Measurements from ENCODE around the gene CCDC86. TPM values are rescaled to one million over a fixed set of nuclear protein-coding genes. Genes with fewer than 3 reads are reported as not detected.

CCDC86 gene
- total and polyA plus RNA-seq, 4 experiments from 2014 or later: 7.5 to 17.2 (median 11.0) TPM

DNA sequence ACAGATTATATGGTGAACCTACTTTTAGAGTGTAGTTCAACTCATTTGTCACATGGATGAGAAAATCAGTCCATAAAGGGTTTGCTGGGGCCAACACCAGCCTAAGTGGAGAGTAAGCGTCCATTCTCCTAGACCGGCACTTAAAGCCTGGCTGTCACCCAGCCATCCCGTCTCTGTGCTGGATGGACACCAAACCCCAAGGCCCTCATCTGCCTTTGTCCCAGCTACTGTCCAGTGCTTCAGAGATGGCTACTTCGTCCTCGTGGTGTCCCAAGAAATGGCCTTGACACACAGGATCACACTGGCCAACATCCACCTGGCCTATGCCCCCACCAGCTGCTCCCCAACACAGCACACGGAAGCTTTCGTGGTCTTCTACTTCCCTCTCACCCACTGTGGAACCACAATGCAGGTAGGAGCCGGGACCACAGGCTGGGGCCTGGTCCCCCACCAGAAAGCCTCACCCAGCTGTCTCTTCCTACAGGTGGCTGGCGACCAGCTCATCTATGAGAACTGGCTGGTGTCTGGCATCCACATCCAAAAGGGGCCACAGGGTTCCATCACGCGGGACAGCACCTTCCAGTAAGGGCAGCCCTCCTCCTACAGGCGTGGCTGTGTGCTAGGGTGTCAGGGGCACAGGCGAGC lies 28.9 kb downstream of the CCDC86 start:
- Mint-ChIP-seq H3K4me1 (peaks cover 3 to 22% (median 6%) of the 10 kb centered on the region in 4 donors), H3K27ac (peak overlapping the region in 4 of 7 donors; percentile 41 to 64 (median 52)), H3K9me3 (peaks cover 0 to 2% (median 0%) of the 10 kb centered on the region in 8 donors), H3K36me3 (no peaks in the 10 kb centered on the region), H3K4me3 (no peak overlapping the region), H3K27me3 (peaks cover 3% of the 10 kb centered on the region in 2 donors)
- H3K9me3 ChIP-seq (ENCODE audit: control insufficient read depth in 1 of 2, low read length in 2 of 2): no peaks in the 10 kb centered on the region
- no peaks in the 10 kb centered on the region for H3K27me3 ChIP-seq (ENCODE audit: insufficient read depth, low read length)
- H3K36me3 ChIP-seq (ENCODE audit: insufficient read depth, low read length): no peaks in the 10 kb centered on the region
- POLR2A ChIA-PET (ENCODE audit: partially characterized antibody): no interaction called here
- no peak overlapping the region for H3K27ac ChIP-seq (ENCODE audit: low read depth, low read length)
- H3K4me3 ChIP-seq (ENCODE audit: low read length in 2 of 2): no peak overlapping the region
- H3K4me1 ChIP-seq (ENCODE audit: insufficient read depth, low read length): peaks cover 17% of the 10 kb centered on the region
- CTCF ChIA-PET (ENCODE audit: partially characterized antibody): interaction anchor here (0.9 to 1.2 kb wide), 3 partner anchors 17 to 45 kb away, joined by 3 to 4 read pairs (median 4); no protein-coding TSS in a partner anchor
- DNase-seq: no peak
- intact Hi-C loops (cut with micrococcal nuclease): no loop called here

- H3K27me3 ChIP-seq (ENCODE audit: insufficient read depth, low read length): no peaks in the 10 kb centered on the region
- no peaks in the 10 kb centered on the region for H3K9me3 ChIP-seq (ENCODE audit: control insufficient read depth in 1 of 2, low read length in 2 of 2)
- POLR2A ChIA-PET (ENCODE audit: partially characterized antibody): interaction anchor here (1.8 kb wide), 1 partner anchor 34 kb away, joined by 4 read pairs; no protein-coding TSS in a partner anchor
- peaks cover 17% of the 10 kb centered on the region for H3K4me1 ChIP-seq (ENCODE audit: insufficient read depth, low read length)
- H3K27ac ChIP-seq (ENCODE audit: low read depth, low read length): no peak overlapping the region
- Mint-ChIP-seq H3K27me3 (peaks cover 3% of the 10 kb centered on the region in 2 donors), H3K36me3 (no peaks in the 10 kb centered on the region), H3K4me1 (peaks cover 3 to 22% (median 6%) of the 10 kb centered on the region in 4 donors), H3K9me3 (peaks cover 0 to 2% (median 0%) of the 10 kb centered on the region in 8 donors), H3K27ac (peak overlapping the region in 4 of 7 donors; percentile 41 to 74 (median 62)), H3K4me3 (no peak overlapping the region)
- DNase-seq: peak in 1 of 5 donors; percentile 25
- no peaks in the 10 kb centered on the region for H3K36me3 ChIP-seq (ENCODE audit: insufficient read depth, low read length)
- CTCF ChIA-PET (ENCODE audit: partially characterized antibody): interaction anchor here (0.7 to 1.2 kb wide), 4 partner anchors 16 to 44 kb away, joined by 3 to 4 read pairs (median 4); no protein-coding TSS in a partner anchor
- intact Hi-C loops (cut with micrococcal nuclease): no loop called here
- H3K4me3 ChIP-seq (ENCODE audit: low read length in 2 of 2): no peak overlapping the region
Observed at GRCh38 chr11:60871378-60872061, 29.6 kb downstream of the CCDC86 start.

- H3K4me3 Mint-ChIP-seq: no peak overlapping the region
- intact Hi-C loops (cut with micrococcal nuclease): no loop called here
- H3K4me3 ChIP-seq (ENCODE audit: low read length in 2 of 2): no peak overlapping the region
- peaks cover 17% of the 10 kb centered on the region for H3K4me1 ChIP-seq (ENCODE audit: insufficient read depth, low read length)
- H3K27me3 ChIP-seq (ENCODE audit: insufficient read depth, low read length): no peaks in the 10 kb centered on the region
- DNase-seq: no peak
- no peaks in the 10 kb centered on the region for H3K9me3 ChIP-seq (ENCODE audit: control insufficient read depth in 1 of 2, low read length in 2 of 2)
- H3K36me3 Mint-ChIP-seq: peaks cover 0 to 7% of the 10 kb centered on the region in 2 donors
- no peak overlapping the region for H3K27ac ChIP-seq (ENCODE audit: low read depth, low read length)
- H3K27ac Mint-ChIP-seq: peak overlapping the region in 2 of 7 donors; percentile 74 to 83
- no peaks in the 10 kb centered on the region for H3K36me3 ChIP-seq (ENCODE audit: insufficient read depth, low read length)
- POLR2A ChIA-PET (ENCODE audit: partially characterized antibody): interaction anchor here (1.8 kb wide), 1 partner anchor 35 kb away, joined by 4 read pairs; no protein-coding TSS in a partner anchor
- CTCF ChIA-PET (ENCODE audit: partially characterized antibody): interaction anchor here (0.7 kb wide), 1 partner anchor 29 kb away, joined by 3 read pairs; no protein-coding TSS in a partner anchor
- peaks cover 3 to 22% (median 6%) of the 10 kb centered on the region in 4 donors for H3K4me1 Mint-ChIP-seq
- H3K27me3 Mint-ChIP-seq: peaks cover 3% of the 10 kb centered on the region in 2 donors
- peaks cover 0 to 2% (median 0%) of the 10 kb centered on the region in 8 donors for H3K9me3 Mint-ChIP-seq
Observed at GRCh38 chr11:60872124-60872960, 30.4 kb downstream of the CCDC86 start.

DNA sequence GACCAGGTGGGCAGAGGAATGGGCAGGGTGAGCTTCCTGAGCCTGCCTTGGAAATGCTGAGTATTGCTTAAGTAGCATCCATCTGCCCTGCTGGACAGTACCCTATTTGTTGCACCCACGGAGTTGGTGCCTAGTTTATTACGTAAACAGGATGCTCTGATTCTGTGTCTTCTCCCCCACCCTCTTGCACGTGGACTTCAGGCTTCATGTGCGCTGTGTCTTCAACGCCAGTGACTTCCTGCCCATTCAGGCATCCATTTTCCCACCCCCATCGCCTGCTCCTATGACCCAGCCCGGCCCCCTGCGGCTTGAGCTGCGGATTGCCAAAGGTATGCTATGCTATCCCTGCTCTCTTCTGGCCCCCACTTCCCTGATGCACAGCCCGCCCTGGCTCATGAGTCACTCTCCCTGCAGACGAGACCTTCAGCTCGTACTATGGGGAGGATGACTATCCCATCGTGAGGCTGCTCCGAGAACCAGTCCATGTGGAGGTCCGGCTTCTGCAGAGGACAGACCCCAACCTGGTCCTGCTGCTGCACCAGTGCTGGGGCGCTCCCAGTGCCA lies 31.1 kb downstream of the CCDC86 start:
- Mint-ChIP-seq H3K27me3 (peaks cover 3% of the 10 kb centered on the region in 2 donors), H3K36me3 (peaks cover 3 to 14% of the 10 kb centered on the region in 2 donors), H3K4me1 (peaks cover 3 to 22% (median 6%) of the 10 kb centered on the region in 4 donors), H3K27ac (peak overlapping the region in 4 of 7 donors; percentile 15 to 83 (median 57)), H3K9me3 (peaks cover 0 to 2% (median 0%) of the 10 kb centered on the region in 8 donors), H3K4me3 (peak overlapping the region in 1 of 8 donors; percentile 29)
- peak in 1 of 5 donors; percentile 30 for DNase-seq
- intact Hi-C loops (cut with micrococcal nuclease): no loop called here
- H3K4me3 ChIP-seq (ENCODE audit: low read length in 2 of 2): no peak overlapping the region
- no peak overlapping the region for H3K27ac ChIP-seq (ENCODE audit: low read depth, low read length)
- POLR2A ChIA-PET (ENCODE audit: partially characterized antibody): interaction anchor here (1.8 kb wide), 1 partner anchor 36 kb away, joined by 4 read pairs; no protein-coding TSS in a partner anchor
- no peaks in the 10 kb centered on the region for H3K9me3 ChIP-seq (ENCODE audit: control insufficient read depth in 1 of 2, low read length in 2 of 2)
- peaks cover 17% of the 10 kb centered on the region for H3K4me1 ChIP-seq (ENCODE audit: insufficient read depth, low read length)
- peaks cover under 1% of the 10 kb centered on the region for H3K36me3 ChIP-seq (ENCODE audit: insufficient read depth, low read length)
- CTCF ChIA-PET (ENCODE audit: partially characterized antibody): no interaction called here
- no peaks in the 10 kb centered on the region for H3K27me3 ChIP-seq (ENCODE audit: insufficient read depth, low read length)

GRCh38 chr11:60873533-60873932 lies 31.6 kb downstream of the CCDC86 start:
- CTCF ChIA-PET (ENCODE audit: partially characterized antibody): no interaction called here

GRCh38 chr11:60874421-60875365 lies 32.8 kb downstream of the CCDC86 start:
- intact Hi-C loops (cut with micrococcal nuclease): no loop called here
- Histone ChIP-seq H3K36me3 (ENCODE audit: insufficient read depth, low read length) (peaks cover 12% of the 10 kb centered on the region), H3K9me3 (ENCODE audit: control insufficient read depth in 1 of 2, low read length in 2 of 2) (no peaks in the 10 kb centered on the region), H3K4me3 (ENCODE audit: low read length in 2 of 2) (no peak overlapping the region), H3K27ac (ENCODE audit: low read depth, low read length) (no peak overlapping the region), H3K4me1 (ENCODE audit: insufficient read depth, low read length) (peaks cover 17% of the 10 kb centered on the region), H3K27me3 (ENCODE audit: insufficient read depth, low read length) (no peaks in the 10 kb centered on the region)
- Mint-ChIP-seq H3K4me1 (peaks cover 3 to 22% (median 7%) of the 10 kb centered on the region in 4 donors), H3K27ac (peak overlapping the region in 3 of 7 donors; percentile 65 to 84 (median 75)), H3K4me3 (no peak overlapping the region), H3K36me3 (peaks cover 14 to 24% of the 10 kb centered on the region in 2 donors), H3K9me3 (peaks cover 0 to under 1% (median 0%) of the 10 kb centered on the region in 8 donors), H3K27me3 (peaks cover 0 to under 1% of the 10 kb centered on the region in 2 donors)
- ChIA-PET POLR2A (ENCODE audit: partially characterized antibody) (no interaction called here), CTCF (ENCODE audit: partially characterized antibody) (interaction anchor here (1.4 kb wide), 1 partner anchor 43 kb away, joined by 3 read pairs; no protein-coding TSS in a partner anchor)
- no peak for DNase-seq

More at GRCh38 chr11:60873533-60873932, 31.6 kb downstream of the CCDC86 start:
- Histone ChIP-seq H3K4me3 (ENCODE audit: low read length in 2 of 2) (no peak overlapping the region), H3K9me3 (ENCODE audit: control insufficient read depth in 1 of 2, low read length in 2 of 2) (no peaks in the 10 kb centered on the region), H3K4me1 (ENCODE audit: insufficient read depth, low read length) (peaks cover 17% of the 10 kb centered on the region), H3K27me3 (ENCODE audit: insufficient read depth, low read length) (no peaks in the 10 kb centered on the region), H3K27ac (ENCODE audit: low read depth, low read length) (no peak overlapping the region), H3K36me3 (ENCODE audit: insufficient read depth, low read length) (peaks cover 4% of the 10 kb centered on the region)
- no peak overlapping the region for H3K4me3 Mint-ChIP-seq
- H3K36me3 Mint-ChIP-seq: peaks cover 6 to 18% of the 10 kb centered on the region in 2 donors
- no peak for DNase-seq
- H3K9me3 Mint-ChIP-seq: peaks cover 0 to 2% (median 0%) of the 10 kb centered on the region in 8 donors
- peak overlapping the region in 1 of 7 donors; percentile 48 for H3K27ac Mint-ChIP-seq
- POLR2A ChIA-PET (ENCODE audit: partially characterized antibody): no interaction called here
- intact Hi-C loops (cut with micrococcal nuclease): no loop called here
- H3K4me1 Mint-ChIP-seq: peaks cover 3 to 22% (median 6%) of the 10 kb centered on the region in 4 donors
- peaks cover 3% of the 10 kb centered on the region in 2 donors for H3K27me3 Mint-ChIP-seq
